Measurements from ENCODE around the gene CLIC6. TPM values are rescaled to one million over a fixed set of nuclear protein-coding genes. Genes with fewer than 3 reads are reported as not detected.

The CLIC6 gene
- total RNA-seq, result 1 to 10 TPM in 2 of 4 donors, under 1 TPM in 2; 0.49 to 3.0 (median 1.1) TPM

GRCh38 chr21:34668803-34669148 is at the start of gene CLIC6:
Gene CLIC6, plus strand, starts transcription at chr21:34668994. Its CDS starts 395 bp downstream, at chr21:34669389.
- Histone ChIP-seq H3K9me3 (no peaks in the 10 kb centered on the region), H3K4me1 (peaks cover 0 to 11% of the 10 kb centered on the region in 2 donors), H3K27ac (peak within 1 kb of the TSS in 1 of 4 donors; percentile 48), H3K27me3 (peaks cover 50 to 55% (median 50%) of the 10 kb centered on the region in 3 donors), H3K4me3 (peak within 1 kb of the TSS; percentile 39 to 59 (median 46)), H3K36me3 (no peaks in the 10 kb centered on the region)
- DNase-seq (peak; percentile 29 to 35), ATAC-seq (peak in 1 of 2 donors; percentile 36)
- intact Hi-C loops (cut with DNase I; ENCODE audit: low total_unique reads), result no loop called here
- no peak for TF ChIP-seq CTCF (IDR thresholded peaks at IDR 0.05 in 4 of 5, conservative IDR thresholded peaks at IDR 0.05 in 1 of 5)
- peak in 1 of 2 donors; percentile 21 for TF ChIP-seq POLR2A (IDR thresholded peaks at IDR 0.05)
- in situ Hi-C loops (cut with MboI; ENCODE audit: low sequenced_read_pairs in 4 of 4), result no loop called here

GRCh38 chr21:34619841-34620665 is 48.7 kb upstream of the CLIC6 start:
- no peak for TF ChIP-seq POLR2A (IDR thresholded peaks at IDR 0.05)
- no peak for TF ChIP-seq CTCF (IDR thresholded peaks at IDR 0.05 in 4 of 5, conservative IDR thresholded peaks at IDR 0.05 in 1 of 5)
- Histone ChIP-seq H3K4me1 (peaks cover 9 to 27% of the 10 kb centered on the region in 2 donors), H3K27ac (peak overlapping the region in 2 of 4 donors; percentile 20 to 44), H3K36me3 (no peaks in the 10 kb centered on the region), H3K4me3 (no peak overlapping the region), H3K9me3 (no peaks in the 10 kb centered on the region), H3K27me3 (no peaks in the 10 kb centered on the region)
- ATAC-seq (peak in 1 of 2 donors; percentile 84), DNase-seq (no peak)
- intact Hi-C loops (cut with DNase I; ENCODE audit: low total_unique reads) (loop anchor here (10.0 kb wide), 4 partner anchors 65 to 1445 kb away; partner anchors contain the start of genes CRYZL1, ITSN1 and SETD4), in situ Hi-C loops (cut with MboI; ENCODE audit: low sequenced_read_pairs in 4 of 4) (loop anchor here in 2 of 4 donors (25.0 kb wide), 1 partner anchor 708 kb away; the partner anchor contains the start of gene ATP5PO (in 2 of the 2))

DNA sequence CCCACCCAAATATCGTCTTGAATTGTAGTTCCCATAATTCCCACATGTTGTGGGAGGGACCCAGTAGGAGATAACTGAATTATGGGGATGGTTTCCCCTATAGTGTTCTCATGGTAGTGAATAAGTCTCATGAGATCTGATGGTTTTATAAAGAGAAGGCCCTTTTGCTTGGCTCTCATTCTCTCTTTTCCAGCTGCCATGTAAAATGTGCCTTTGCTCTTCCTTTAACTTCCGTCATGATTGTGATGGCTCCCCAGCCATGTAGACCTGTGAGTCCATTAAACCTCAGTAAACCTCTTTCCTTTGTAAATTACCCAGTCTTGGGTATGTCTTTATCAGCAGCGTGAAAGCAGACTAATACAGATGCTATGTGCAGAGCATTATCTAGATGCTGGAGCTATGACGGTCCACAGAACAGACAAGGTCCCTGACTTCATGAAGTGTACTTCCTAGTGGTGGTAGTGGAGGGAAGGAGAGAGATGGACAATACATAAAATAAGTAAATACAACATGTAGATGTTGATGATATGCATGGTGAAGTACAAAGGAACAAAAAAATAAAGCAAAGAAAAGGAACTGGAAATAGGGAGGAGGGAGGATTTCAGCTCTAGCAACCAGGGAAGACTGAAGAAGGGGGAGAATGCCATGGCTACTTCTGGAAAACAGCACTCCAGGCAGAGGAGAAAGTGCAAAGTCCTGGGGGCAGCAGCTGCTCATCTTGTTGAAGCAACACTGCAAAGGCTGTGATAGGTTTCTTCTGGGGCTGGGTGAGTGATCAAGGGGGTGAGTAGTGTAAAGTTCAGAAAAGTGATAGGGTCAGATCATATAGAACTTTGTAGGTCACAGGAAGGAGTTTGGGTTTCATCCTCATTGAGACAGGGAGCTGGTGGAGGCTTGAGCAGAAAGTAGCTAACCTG is 47.1 kb upstream of the CLIC6 start:
- intact Hi-C loops (cut with DNase I; ENCODE audit: low total_unique reads) (no loop called here), in situ Hi-C loops (cut with MboI; ENCODE audit: low sequenced_read_pairs in 4 of 4) (loop anchor here in 2 of 4 donors (25.0 kb wide), 1 partner anchor 709 kb away; the partner anchor contains the start of gene ATP5PO (in 2 of the 2))
- Histone ChIP-seq H3K36me3 (no peaks in the 10 kb centered on the region), H3K27ac (no peak overlapping the region), H3K9me3 (no peaks in the 10 kb centered on the region), H3K4me3 (no peak overlapping the region), H3K4me1 (peaks cover 9 to 23% of the 10 kb centered on the region in 2 donors), H3K27me3 (no peaks in the 10 kb centered on the region)
- DNase-seq, result no peak
- TF ChIP-seq POLR2A (IDR thresholded peaks at IDR 0.05) (no peak), CTCF (IDR thresholded peaks at IDR 0.05 in 4 of 5, conservative IDR thresholded peaks at IDR 0.05 in 1 of 5) (no peak)
- no peak for ATAC-seq

GRCh38 chr21:34623516-34623915 is 45.3 kb upstream of the CLIC6 start:
- DNase-seq, result no peak
- in situ Hi-C loops (cut with MboI; ENCODE audit: low sequenced_read_pairs in 4 of 4) (loop anchor here in 2 of 4 donors (25.0 kb wide), 1 partner anchor 711 kb away; the partner anchor contains the start of gene ATP5PO (in 2 of the 2)), intact Hi-C loops (cut with DNase I; ENCODE audit: low total_unique reads) (no loop called here)
- Histone ChIP-seq H3K27me3 (no peaks in the 10 kb centered on the region), H3K4me3 (no peak overlapping the region), H3K36me3 (no peaks in the 10 kb centered on the region), H3K27ac (no peak overlapping the region), H3K4me1 (peaks cover 9 to 20% of the 10 kb centered on the region in 2 donors), H3K9me3 (no peaks in the 10 kb centered on the region)
- ATAC-seq, result no peak
- TF ChIP-seq POLR2A (IDR thresholded peaks at IDR 0.05) (no peak), CTCF (IDR thresholded peaks at IDR 0.05 in 4 of 5, conservative IDR thresholded peaks at IDR 0.05 in 1 of 5) (no peak)

Measured in gastrocnemius medialis (tissue), 4 donors.